OCI-LY1 (cell line): Measurements from ENCODE around the gene LGALS13.

Experiments used
- H2AFZ ChIP-seq: fragments of 200-600 bp; sonication (generic), shearing (Covaris generic); 2 replicates; pipeline ENCODE4 v1.6.0; 2014; ENCODE audit warnings: antibody characterized with exemption, mild to moderate bottlenecking, low read length
- H3F3A ChIP-seq: fragments of 200-600 bp; sonication (generic), shearing (Covaris generic); 2 replicates; pipeline ENCODE4 v1.6.0; 2014; ENCODE audit warnings: mild to moderate bottlenecking, antibody characterized with exemption, low read length, moderate library complexity; ENCODE audit not compliant: insufficient read depth
- H3K27ac ChIP-seq: fragments of 200-600 bp; sonication (generic); 2 replicates; pipeline ENCODE4 v1.5.1; 2014; ENCODE audit warnings: low read length, mixed run types, mild to moderate bottlenecking, low read depth; ENCODE audit not compliant: poor library complexity, severe bottlenecking
- H3K27me3 ChIP-seq: fragments of 200-600 bp; sonication (generic); 2 replicates; pipeline ENCODE4 v1.6.0; 2014; ENCODE audit warnings: antibody characterized with exemption, mild to moderate bottlenecking, low read length, moderate library complexity; ENCODE audit not compliant: insufficient read depth
- H3K36me3 ChIP-seq: fragments of 200-600 bp; sonication (generic); 2 replicates; pipeline ENCODE4 v1.6.1; 2014; ENCODE audit warnings: mild to moderate bottlenecking, antibody characterized with exemption, low read length, moderate library complexity, mixed read lengths; ENCODE audit not compliant: insufficient read depth
- H3K4me1 ChIP-seq: fragments of 200-600 bp; sonication (generic); 2 replicates; pipeline ENCODE4 v1.5.1; 2014; ENCODE audit warnings: mild to moderate bottlenecking, low read length, moderate library complexity; ENCODE audit not compliant: insufficient read depth, severe bottlenecking
- H3K4me2 ChIP-seq: fragments of 200-600 bp; sonication (generic), shearing (Covaris generic); 2 replicates; pipeline ENCODE4 v1.6.1; 2014; ENCODE audit warnings: low read length
- H3K4me3 ChIP-seq: fragments of 200-600 bp; sonication (generic); 2 replicates; pipeline ENCODE4 v1.5.1; 2014; ENCODE audit warnings: low read length, low read depth, mild to moderate bottlenecking, mixed read lengths; ENCODE audit not compliant: poor library complexity, severe bottlenecking
- H3K79me2 ChIP-seq: fragments of 200-600 bp; shearing (Covaris generic); 2 replicates; pipeline ENCODE4 v1.6.1; 2016; ENCODE audit warnings: mixed run types, low read length, mixed read lengths; ENCODE audit not compliant: insufficient read depth
- H3K9ac ChIP-seq: fragments of 200-600 bp; sonication (generic), shearing (Covaris generic); 2 replicates; pipeline ENCODE4 v1.6.1; 2014; ENCODE audit warnings: mild to moderate bottlenecking, low read length, mixed read lengths
- H3K9me2 ChIP-seq: fragments of 200-600 bp; sonication (generic), shearing (Covaris generic); 2 replicates; pipeline ENCODE4 v1.6.1; 2014; ENCODE audit warnings: low read depth, mild to moderate bottlenecking, low read length, mixed read lengths
- H3K9me3 ChIP-seq: fragments of 200-600 bp; shearing (Covaris generic); 2 replicates; pipeline ENCODE4 v1.6.1; 2014; ENCODE audit warnings: low read length, mixed read lengths
- H4K20me1 ChIP-seq: fragments of 200-600 bp; sonication (generic), shearing (Covaris generic); 2 replicates; pipeline ENCODE4 v1.6.0; 2016; ENCODE audit warnings: mild to moderate bottlenecking, low read length; ENCODE audit not compliant: insufficient read depth
- EZH2 ChIP-seq: fragments of 200-600 bp; sonication (generic), shearing (Covaris generic); IDR thresholded peaks from 2 replicates; pipeline ENCODE4 v1.8.0; 2017; ENCODE audit warnings: borderline replicate concordance, mixed run types, mild to moderate bottlenecking, antibody characterized with exemption, low read length, moderate library complexity, mixed read lengths
- TF ChIP-seq, protein P1 (sequence below): fragments of 200-600 bp; sonication (generic), shearing (Covaris generic); IDR thresholded peaks from 2 replicates; pipeline ENCODE4 v1.5.1; 2017; ENCODE audit warnings: mild to moderate bottlenecking, antibody characterized with exemption, low read length, moderate library complexity, mixed read lengths

The LGALS13 gene

DNA sequence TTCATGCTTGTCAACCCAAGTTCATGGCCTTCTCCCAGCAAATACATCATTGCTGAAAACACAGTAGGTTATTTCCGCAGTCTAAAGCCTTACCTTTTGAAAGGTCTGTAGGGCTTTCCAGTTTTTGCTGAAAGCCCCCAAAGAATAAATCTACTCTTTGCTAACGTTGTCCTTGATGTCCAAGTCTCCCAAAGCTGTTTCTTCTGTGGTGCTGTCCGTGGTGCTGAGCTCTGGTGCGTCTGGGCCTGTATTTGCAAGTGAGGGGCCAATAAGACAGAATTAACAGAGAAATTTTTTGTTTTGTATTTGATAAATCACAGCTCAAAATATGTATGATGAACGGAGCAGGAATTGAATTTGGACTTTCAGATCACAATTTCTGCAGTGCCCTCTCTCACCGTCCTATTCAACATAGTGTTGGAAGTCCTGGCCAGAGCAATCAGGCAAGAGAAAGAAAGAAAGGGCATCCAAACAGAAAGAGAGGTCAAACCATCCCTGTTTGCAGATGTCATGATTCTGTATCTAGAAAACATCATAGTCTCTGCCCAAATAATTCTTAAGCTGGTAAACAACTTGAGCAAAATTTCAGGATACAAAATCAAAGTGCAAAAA lies 43.6 kb downstream of the LGALS13 start:
- no peaks in the 10 kb centered on the region for H4K20me1 ChIP-seq
- H3K4me1 ChIP-seq = no peaks in the 10 kb centered on the region
- H2AFZ ChIP-seq = no peak overlapping the region
- H3K9me2 ChIP-seq = no peaks in the 10 kb centered on the region
- H3K36me3 ChIP-seq = no peaks in the 10 kb centered on the region
- no peak overlapping the region for H3K4me2 ChIP-seq
- no peak overlapping the region for H3K4me3 ChIP-seq
- H3K9me3 ChIP-seq = no peaks in the 10 kb centered on the region
- H3K27me3 ChIP-seq = no peaks in the 10 kb centered on the region
- TF ChIP-seq, protein P1, sequence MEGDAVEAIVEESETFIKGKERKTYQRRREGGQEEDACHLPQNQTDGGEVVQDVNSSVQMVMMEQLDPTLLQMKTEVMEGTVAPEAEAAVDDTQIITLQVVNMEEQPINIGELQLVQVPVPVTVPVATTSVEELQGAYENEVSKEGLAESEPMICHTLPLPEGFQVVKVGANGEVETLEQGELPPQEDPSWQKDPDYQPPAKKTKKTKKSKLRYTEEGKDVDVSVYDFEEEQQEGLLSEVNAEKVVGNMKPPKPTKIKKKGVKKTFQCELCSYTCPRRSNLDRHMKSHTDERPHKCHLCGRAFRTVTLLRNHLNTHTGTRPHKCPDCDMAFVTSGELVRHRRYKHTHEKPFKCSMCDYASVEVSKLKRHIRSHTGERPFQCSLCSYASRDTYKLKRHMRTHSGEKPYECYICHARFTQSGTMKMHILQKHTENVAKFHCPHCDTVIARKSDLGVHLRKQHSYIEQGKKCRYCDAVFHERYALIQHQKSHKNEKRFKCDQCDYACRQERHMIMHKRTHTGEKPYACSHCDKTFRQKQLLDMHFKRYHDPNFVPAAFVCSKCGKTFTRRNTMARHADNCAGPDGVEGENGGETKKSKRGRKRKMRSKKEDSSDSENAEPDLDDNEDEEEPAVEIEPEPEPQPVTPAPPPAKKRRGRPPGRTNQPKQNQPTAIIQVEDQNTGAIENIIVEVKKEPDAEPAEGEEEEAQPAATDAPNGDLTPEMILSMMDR = no peak
- TF ChIP-seq EZH2 = no peak
- H3K79me2 ChIP-seq = no peaks in the 10 kb centered on the region
- no peaks in the 10 kb centered on the region for H3F3A ChIP-seq
- no peak overlapping the region for H3K9ac ChIP-seq
- H3K27ac ChIP-seq = no peak overlapping the region

DNA sequence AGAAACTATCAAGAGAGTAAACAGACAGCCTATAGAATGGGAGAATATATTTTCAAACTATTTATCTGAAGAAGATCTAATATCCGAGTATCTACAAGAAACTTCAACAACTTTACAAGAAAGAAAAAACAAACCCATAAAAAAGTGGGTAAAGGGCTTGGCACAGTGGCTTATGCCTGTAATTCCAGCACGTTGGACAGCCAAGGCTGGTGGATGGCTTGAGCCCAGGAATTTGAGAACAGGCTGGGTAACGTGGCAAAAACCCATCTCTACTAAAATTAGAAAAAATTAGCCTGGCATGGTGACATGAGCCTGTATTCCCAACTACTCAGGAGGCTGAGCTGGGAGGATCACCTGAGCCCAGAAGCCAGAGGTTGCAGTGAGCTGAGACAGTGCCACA lies 45.6 kb downstream of the LGALS13 start:
- Histone ChIP-seq H3K9ac (no peak overlapping the region), H3K9me3 (no peaks in the 10 kb centered on the region), H4K20me1 (no peaks in the 10 kb centered on the region), H3F3A (no peaks in the 10 kb centered on the region), H3K27ac (no peak overlapping the region), H3K79me2 (no peaks in the 10 kb centered on the region), H3K36me3 (no peaks in the 10 kb centered on the region), H3K4me3 (no peak overlapping the region), H3K27me3 (no peaks in the 10 kb centered on the region), H3K4me1 (no peaks in the 10 kb centered on the region), H3K9me2 (no peaks in the 10 kb centered on the region), H3K4me2 (no peak overlapping the region), H2AFZ (no peak overlapping the region)
- TF ChIP-seq EZH2 = no peak
- TF ChIP-seq, protein P1 = no peak

DNA sequence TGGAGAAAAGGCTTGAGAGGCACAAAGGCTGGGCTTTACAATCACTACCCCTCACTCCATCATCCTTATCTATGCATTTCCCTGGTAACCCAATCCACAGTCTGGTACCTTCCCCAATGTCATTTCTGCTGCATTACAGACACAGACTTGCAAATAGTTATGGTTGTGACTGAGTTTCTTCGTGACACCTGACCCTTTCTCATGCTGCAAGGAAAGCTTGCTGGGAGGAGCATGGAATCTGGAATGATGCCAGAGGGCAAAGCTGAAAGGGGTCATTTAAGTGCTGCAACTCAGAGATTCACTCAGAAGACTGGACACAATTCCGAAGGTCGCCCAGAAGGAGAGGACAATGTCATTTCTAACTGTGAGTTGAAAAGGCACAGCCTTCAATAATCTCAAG lies 53.3 kb downstream of the LGALS13 start, which contains the start of gene LGALS16:
Gene LGALS16, plus strand, starts transcription at position 301 of the 400 bp plus-strand sequence. Its CDS starts 49 bp downstream, at position 350.
- Histone ChIP-seq H3F3A (no peaks in the 10 kb centered on the region), H3K4me1 (no peaks in the 10 kb centered on the region), H3K9ac (no peak within 1 kb of the TSS), H4K20me1 (no peaks in the 10 kb centered on the region), H2AFZ (no peak within 1 kb of the TSS), H3K36me3 (no peaks in the 10 kb centered on the region), H3K79me2 (no peaks in the 10 kb centered on the region), H3K4me2 (no peak within 1 kb of the TSS), H3K9me2 (no peaks in the 10 kb centered on the region), H3K9me3 (no peaks in the 10 kb centered on the region), H3K27me3 (no peaks in the 10 kb centered on the region), H3K27ac (no peak within 1 kb of the TSS), H3K4me3 (no peak within 1 kb of the TSS)
- TF ChIP-seq, protein P1 = no peak
- no peak for TF ChIP-seq EZH2
